Putamen (tissue), 1 donor: ENCODE results near the gene EHD1.
A peak's percentile ranks its signal among the peaks of the same experiment; 100 is the strongest.

Experiments used
- DNase-seq: peaks from one replicate; pipeline ENCODE4 v3.0.0-alpha.2; 2016; ENCODE audit warnings: low spot score

EHD1 gene

DNA sequence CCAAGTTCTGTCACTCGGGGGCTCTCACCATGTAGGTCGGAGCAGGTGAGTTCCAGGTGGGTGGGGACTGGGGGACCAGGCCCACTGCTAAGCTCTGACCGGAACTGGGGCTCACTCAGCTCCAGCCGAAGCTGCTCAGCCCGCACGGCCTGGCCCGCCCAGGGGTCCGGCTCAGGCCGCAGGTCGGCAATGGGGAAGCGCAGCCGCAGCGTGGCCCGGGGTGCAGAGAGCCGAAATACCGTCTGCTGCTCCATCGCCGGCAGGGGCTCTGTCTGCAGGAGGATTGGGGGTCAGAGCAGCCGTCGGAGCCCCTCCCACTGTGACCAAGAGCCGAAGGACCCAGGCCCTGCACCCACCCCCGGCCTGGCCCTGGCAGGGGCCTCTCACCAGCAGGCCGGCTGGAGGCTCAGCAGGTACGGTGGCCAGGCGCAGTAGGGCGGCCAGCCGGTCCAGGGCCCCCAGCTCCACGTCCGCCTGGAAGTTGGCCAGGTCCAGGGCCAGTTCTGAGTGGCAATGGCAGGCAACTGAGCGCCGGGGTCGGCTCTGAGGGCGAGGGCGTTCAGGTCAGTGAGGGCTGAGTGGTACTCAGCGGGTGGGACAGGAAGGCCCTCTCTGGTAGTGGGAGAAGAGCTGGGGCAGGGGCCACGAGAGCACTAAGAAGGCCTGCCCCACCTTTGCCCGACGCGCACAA lies 31.4 kb upstream of the EHD1 start:
- no peak for DNase-seq

DNA sequence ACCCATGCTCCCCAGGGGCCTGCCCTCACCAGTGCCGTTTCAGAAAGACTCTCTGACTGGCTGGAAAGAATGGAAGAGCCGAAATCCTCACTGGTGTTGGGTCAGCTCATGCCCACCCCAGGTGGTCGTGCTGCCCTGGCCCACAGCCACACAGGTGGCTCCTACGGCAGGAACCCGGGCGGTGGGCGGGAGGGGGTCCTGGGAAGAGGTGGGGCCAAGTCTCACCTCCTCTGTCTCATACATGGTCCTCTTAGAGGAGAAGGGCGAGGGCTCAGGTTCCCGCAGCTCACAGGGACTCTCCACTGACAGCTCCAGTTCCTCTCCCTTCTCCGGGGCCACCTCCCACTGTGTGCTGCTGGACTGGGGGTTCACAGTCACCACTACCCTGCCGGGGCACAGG lies 30.3 kb upstream of the EHD1 start:
- DNase-seq: no peak

DNA sequence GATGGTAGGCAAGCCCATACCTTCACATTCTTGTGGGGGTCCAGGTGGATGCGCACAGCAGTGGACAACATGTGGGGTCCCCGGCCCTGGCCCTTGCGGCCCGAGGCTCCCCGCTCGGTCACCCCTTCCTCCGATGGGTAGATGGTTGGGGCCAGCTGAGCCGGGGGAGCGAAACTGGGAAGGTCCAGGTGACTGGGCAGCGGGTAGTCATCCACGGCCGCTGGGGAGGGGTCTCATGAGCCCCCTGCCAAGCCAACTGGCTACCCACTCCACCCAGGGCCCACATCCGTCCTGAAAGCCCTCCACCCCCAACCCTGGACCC lies 27.9 kb upstream of the EHD1 start:
- no peak for DNase-seq

DNA sequence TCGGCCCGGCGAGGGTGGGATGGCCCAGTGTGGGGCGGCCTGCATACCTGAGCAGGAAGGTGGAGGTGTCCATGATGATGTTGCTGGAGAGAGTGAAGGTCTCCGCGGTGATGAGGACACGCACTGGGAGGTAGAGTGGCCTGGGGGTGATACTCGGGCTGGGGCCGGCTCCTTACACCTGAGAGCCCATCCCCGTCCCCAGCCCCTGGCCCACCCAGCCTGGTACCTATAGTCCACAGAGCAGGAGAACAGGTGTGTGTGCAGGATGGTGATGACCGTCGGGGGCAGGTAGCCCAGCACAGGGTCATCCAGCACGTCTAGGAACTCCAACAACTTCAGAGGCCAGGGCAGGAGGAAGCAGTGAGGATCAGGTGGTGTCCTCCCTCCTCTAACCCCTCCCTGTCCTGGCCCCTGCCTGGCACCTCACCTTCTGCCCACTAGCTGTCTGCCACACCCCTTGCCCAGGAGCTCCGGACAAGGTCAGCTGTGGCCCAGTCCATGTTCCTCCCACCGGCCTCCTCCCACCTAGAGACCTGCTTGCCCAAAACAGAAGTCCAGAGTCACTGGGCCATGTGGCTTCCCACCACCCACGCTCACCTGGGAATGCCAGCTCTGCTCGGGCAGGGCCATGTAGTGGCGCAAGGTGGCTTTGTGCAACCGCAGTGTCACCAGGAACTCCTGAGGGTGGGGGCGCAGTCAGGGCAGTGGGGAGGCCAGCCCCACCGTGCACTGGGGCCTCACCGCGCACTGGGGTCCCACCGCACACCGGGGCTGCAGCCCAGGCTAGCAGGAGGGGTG lies 27.3 kb upstream of the EHD1 start:
- DNase-seq: no peak

DNA sequence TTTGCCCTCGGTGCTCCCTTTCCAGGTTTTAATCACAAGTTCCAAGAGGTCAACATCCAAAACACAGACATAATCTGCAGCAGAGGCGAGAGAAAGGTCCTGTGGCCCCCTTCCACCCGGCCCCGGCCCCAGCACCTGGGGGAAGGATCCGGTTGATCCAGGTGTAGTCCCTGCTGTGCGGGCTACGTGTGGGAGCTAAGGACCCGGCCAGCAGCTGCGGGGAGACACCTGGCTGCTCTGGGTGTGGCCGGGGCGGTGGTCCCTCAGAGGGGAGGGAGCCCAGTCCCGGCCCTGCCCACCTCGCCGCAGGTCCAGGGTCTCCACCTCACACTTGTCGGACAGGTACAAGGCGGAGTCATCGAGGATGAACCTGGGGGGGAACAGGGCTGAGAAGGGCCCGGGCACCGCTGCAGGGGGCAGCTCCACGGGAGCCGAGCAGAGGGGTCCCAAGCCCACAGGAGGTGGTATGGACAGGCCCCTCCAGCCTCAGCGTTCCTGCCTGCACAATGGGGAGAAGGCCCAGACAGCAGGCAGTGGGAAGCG lies 24.9 kb upstream of the EHD1 start:
- DNase-seq: no peak

DNA sequence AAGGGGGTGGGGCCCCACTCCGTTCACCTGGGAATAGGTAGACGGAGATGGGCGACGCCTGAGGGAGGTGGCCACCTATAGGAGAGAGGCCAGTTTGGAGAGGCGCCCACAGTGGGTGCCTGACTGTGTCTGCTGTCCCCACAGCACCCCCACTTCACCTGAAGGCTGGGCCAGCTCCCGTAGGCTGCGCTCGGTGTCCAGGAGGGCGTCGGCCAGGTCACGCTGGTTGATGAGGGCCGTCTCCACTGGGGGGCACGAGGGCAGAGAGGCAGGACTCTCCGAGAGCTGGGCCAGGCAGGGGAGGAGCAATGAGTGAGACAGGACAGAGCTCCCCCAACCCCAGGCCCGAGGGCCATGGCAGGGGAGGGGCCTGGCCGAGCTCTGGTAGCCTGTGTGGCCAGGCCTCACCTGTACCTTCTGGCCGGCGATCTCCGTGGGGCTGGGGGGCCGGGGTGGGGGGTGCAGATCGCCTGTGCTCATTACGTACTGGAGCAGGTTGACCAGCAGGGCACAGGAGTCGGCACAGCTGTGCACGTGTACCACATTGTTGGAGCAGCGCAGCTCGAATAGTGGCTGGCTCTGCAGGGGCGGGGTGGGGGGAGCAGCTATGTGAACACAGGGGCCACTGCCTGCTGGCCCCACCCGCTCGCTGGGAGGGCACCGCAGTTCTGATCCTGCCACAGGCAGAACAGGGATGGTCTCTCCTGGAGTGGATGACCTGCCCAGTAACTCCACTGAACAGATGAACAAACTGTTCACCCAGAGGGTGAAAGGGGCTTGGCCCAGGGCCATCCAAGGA lies 23.9 kb upstream of the EHD1 start:
- DNase-seq: no peak

DNA sequence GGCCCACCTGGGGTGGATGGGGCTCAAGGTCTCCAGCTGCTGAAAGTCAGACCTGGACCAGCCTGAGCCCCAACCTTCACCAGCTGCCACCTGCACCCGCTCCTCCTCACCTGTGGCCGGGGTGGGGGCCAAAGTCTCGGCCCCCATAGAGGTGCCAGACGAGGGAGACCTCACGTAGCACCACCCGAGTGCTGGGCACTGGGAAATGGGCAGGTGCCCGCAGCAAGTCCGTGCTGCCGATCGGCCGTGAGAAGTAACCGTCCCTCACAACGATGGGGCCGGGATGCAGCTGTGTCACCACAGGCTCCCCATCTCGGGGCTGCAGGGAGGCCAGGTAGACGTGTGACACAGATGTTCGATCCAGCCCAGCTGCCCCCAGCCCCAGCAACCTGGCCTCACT lies 22.4 kb upstream of the EHD1 start:
- DNase-seq: no peak

DNA sequence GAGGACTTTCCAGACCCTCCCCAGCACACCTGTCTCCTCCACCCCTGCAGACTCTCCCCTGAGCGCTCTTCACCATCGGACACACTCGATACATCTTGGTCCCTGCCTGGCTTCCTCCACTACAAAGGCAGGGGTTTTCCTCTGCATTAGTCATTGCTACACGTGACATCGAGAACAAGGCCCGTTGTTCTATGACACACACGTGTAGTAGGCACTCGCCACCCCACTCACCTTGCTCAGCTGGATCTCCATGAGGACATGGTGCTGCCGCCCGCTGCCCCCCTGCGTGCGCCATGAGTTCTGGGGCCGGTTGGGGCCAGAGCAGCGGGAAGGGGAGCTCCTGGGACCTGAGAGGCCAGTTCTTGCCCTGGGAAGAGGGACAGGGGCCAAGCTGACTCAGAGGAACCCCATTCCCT lies 21.9 kb upstream of the EHD1 start:
- no peak for DNase-seq

DNA sequence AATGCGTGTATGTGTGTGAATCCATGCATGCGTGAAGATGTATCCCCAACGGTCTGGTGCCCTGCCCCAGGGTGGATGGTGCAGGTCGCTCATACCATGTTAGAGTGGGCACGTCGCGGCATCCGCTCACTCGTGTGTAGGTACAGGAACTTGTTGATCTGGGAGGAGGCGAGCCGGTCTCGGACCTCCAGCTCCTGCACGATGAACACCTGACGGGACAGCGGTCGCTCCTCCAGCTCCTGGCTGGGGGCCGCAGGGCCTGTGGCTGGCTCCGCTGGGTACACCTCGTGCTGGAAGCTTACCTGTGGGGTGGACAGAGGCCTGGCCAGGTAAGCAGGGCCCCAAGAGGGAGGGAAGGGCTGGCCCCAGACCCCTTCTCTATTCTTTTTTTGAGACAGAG lies 20.1 kb upstream of the EHD1 start:
- DNase-seq: no peak

DNA sequence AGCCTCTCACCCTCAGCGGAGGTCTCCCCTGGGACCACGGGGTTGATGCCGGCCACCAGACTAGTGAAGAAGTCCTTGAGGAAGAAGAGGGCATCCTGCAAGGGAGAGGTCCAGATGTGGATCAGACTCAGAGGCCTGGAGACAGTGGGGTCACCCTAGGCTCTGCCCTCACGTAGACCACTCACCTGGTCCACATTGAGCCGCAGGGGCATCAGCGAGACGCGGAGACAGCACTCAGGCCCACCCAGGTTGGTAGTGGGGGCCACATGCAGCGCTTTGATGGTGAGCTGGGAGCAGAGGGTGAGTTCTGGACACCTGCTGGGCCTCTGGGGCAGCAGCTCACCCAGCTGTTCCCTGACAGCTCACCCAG lies 19.6 kb upstream of the EHD1 start:
- no peak for DNase-seq

DNA sequence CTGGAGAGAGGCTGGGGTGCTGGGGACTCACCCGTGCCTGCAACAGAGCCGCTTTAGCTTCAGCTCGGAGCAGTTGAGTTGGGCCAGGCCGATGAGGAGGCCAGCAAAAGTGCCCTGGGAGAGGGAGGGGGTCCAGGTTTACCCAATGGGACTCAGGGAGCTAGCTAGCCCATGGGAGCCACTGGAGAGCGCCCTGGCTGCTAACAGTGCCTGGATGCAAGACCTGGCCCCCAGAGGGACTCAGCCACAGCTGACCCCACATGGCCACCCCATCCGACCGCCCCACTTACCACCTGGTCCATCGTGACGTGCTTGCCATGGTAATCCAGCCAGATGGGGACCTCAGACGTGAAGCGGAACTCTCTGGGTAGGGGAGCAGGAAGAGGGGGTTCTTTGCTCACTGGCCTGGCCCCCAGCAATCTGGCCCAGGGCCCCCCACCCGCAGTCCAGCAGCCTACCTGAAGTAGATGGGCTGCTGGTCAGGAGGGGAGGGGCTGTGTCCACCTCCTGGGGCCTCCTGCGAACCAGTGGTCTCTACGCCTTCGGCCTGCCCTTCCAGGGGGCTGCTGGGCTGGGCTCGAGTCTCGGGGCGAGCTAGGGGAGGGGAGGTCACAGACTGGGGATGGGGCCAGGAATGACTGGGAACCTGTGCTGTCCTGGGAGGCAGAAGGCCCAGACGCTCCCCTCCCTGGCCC lies 19.1 kb upstream of the EHD1 start:
- DNase-seq: no peak

DNA sequence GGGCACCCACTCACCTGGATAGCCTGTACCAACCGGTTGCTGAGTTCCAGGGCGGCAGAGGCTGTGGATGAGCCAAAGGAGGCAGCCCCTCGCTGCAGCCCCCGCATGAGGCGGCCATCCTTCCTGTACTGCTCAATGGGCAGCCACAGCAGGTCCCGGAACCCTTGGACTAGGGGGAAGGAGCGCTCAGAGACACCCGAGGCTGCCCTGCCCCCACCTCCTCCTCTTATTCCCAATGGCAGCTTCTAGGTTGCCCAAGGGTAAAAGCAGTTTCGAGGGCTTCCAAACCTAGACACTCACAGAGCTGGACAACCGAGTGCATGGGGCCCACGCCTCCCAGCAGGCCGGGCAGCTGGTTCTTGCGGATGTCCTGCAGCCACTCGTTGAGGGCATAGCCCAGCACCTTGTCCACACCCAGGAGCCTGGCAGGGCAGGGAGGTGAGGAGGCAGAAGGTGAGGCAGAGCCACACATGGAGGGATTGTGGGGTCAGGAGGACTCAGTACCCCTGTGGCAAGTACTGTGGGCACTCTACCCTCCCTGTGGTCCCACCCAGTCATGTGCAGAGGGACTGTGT lies 18.1 kb upstream of the EHD1 start:
- DNase-seq: no peak

DNA sequence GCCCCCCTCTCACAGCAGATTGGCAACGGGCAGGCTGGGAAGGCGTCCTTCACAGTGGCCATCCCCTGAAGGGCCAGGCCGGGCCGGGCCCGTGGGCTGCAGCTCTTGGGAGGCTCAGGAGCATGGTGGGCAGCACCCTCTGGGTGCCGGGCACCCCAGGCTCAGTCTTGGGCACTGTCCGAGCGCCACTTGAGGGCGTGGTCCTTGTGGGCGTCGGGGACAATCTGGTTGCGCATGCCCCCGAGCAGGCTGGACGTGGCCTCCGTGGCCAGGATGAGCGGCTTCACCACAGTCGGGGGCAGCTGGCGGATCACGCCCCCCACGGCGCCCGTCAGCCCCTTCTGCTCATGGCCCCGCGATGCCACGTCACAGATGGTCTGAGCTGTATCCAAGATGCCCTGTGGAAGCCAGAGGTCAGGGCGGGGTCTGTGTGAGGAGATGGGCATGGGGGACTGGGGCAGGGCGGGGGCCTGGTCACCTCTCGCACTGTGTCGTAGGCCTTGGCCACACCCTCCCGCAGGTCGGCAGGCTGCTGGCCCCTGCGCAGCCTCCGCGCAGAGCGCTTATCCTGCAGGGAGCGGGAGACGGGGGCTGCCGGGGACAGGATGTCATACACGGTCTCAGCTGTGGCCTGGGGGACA lies 16.5 kb upstream of the EHD1 start:
- DNase-seq: no peak

DNA sequence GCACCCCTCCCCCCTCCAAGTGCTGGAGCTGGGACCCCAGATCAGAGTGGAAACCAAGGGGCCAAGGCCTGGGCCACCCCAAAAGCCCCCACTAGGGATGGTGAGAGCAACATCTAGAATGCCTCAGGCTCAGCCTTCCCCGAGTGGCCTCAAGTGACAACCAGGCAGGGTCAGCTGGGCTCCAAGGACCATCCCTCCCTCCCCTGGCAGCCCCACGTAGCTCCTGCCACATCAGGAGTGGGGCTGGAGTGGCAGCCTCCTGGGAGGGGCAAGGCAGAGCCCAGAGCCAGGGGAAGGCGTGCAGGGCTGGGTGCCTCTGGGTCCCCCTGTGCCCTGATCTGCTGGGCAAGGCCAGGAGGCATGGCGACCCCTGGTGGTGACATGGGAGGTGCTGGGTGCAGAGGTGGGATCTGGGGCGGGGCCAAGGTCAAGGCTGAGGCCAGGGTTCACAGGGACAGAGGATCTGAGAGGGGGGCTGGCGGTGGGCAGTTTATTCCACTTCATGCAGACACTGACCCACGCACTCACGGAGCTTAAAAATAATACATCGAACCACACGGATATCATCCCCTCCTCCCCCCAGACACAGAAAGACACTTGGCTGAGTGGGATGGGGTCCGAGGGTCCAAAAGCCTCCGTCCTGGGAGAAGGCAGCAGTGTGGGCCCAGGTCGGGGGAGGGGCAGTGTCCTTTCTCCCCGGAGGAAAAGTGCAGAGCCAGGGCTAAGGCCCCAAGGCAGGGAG lies 15.8 kb upstream of the EHD1 start:
- peak; percentile 49 for DNase-seq

DNA sequence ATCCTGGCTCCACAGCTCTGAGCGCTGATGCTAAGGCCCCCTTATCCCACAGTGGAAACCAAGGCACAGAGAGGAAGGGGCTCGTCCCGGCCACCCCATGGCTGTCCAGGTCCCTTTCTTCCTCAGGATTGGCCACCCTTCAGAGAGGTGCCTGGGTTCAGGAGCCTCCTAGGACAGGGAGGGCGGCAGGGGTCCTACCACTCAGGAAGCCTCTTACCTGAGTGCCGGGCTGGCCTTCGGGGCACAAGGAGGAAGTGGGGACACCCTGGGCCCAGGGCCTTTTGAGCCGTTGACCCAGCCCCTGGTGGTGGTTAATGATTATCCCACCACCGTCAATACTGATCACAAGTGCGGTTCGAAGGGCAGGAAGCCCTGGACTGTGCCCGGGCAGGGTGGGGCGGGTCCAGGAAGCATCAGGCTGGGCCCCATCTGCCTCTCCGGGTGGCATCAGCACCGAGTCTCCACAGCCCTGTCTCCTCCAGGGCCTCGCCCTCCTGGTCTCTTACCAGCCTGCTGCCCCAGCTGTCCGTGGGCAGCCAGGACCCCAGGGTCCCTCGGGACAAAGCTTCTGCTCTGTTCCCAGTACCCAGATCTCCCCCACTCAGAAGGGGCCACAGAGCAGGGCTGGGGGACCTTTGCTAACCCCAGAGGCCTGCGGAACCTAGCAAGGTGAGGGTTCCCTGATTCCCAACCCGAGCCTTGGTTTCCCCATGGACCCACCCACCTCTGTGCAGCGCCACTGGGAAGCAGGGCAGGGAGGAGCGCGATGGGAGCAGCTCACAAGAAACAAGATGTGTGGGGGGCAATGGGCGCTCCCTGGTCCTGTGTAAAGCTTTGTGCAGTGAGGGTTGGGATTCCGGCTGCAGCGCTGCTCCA lies 15.0 kb upstream of the EHD1 start:
- DNase-seq: no peak

DNA sequence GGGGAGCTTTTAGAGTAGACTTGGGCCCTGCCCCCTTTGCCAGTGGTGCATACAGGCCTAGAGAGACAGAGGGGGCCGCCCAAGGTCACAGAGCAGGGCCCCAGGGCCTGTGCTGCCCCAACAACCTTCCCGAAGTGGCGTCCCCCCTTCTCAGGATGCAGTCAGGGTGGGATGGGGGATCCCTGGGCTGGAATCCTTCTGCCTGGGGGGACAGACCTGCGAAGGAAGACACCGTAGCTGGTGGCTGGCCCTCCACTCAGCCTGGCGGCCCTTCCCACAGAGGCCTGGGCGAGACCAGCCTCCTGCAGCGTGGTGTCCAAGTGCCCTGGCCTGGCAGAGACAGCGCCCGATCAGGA lies 14.4 kb upstream of the EHD1 start:
- DNase-seq: no peak

DNA sequence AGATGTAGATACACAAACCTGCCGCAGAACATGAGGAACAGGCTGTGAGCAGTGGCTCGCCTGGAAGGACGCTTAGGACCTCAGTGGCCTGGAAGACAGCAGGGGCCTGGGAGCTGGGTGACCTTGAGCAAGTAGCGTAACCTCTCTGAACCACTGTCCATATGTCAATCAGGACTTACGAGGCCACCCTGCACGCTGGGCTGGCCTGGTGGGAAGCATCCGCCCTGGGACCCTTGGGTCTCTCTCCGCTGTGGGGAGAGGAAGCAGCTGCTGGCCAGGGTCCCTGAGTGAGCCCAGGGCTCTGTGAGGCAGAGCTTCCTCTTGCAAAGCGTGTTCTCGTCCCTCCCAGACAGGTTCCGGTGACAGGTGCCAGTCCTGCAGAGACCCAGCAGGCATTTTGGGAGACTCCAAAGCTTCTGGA lies 14.0 kb upstream of the EHD1 start:
- DNase-seq: no peak

DNA sequence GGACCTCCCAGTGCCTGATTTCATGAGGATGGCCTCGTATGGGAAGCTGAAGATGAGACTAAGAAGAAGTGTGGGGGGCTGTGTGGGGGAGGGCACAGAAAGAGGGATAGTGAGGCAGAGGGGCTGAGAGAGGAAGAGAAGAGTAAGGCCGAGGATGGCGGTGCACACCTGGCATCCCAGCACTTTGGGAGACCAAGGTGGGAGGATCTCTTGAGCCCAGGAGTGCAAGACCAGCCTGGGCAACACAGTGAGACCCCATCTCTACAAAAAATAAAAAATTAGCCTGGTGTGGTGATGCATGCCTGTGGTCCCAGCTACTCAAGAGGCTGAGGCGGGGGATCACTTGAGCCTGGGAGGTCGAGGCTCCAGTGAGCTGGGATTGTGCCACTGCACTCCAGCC lies 13.5 kb upstream of the EHD1 start:
- no peak for DNase-seq

DNA sequence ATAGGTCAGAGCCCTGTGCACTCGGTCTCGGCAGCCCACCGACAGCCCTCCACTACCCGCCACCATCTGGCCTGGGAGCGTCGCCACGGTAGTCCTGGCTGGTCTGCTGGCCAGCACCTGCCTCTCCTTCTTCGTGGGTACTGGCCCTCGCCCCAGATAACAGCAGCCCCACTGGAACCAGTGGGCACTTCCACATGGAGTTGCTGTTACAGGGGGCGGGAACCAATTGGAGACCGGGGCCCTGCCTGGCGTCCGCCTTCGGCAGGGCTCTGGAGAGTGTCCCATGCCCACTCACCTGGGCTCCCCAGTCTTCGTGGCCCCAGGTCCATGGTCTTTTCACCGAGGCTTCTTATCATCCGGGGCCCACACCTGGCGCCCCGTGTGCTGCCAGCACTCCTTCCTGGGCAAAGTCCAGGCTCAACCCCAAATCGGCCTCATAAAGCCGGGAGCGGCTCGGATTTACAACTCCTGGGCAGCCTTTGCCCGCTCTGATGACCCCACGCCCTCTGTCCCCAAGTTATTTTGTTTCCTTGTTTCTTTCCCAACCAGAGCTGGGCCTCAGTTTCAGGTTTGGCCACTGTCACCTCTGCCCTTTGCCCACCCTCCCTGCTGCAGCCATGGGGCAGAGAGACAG lies 12.9 kb upstream of the EHD1 start:
- no peak for DNase-seq
